GM19328 (cell line): ENCODE data around the gene HPRT1.
"Not testable (repeated sequence)": the region's sequence is repeated elsewhere in the genome, so short reads cannot be mapped to it uniquely, and the experiment has no call there.

ENCODE experiments used
- ATAC-seq: cut with Tn5 transposase; IDR thresholded peaks from one replicate; pipeline ENCODE4 v1.9.1; 2021; ENCODE audit warnings: mild to moderate bottlenecking, moderate library complexity; ENCODE audit not compliant: unreplicated experiment

The HPRT1 gene

DNA sequence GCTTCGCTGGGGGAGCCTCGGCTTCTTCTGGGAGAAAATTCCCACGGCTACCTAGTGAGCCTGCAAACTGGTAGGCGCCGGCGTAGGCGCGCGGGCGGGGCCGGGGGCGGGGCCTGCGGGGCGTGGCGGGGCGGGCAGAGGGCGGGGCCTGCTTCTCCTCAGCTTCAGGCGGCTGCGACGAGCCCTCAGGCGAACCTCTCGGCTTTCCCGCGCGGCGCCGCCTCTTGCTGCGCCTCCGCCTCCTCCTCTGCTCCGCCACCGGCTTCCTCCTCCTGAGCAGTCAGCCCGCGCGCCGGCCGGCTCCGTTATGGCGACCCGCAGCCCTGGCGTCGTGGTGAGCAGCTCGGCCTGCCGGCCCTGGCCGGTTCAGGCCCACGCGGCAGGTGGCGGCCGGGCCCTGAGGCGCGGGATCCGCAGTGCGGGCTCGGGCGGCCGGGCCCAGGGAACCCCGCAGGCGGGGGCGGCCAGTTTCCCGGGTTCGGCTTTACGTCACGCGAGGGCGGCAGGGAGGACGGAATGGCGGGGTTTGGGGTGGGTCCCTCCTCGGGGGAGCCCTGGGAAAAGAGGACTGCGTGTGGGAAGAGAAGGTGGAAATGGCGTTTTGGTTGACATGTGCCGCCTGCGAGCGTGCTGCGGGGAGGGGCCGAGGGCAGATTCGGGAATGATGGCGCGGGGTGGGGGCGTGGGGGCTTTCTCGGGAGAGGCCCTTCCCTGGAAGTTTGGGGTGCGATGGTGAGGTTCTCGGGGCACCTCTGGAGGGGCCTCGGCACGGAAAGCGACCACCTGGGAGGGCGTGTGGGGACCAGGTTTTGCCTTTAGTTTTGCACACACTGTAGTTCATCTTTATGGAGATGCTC is at the start of gene HPRT1:
Gene HPRT1, plus strand, starts transcription at position 161 of the 857 bp plus-strand sequence. Its CDS starts 147 bp downstream, at position 308.
- peak; percentile 88 for ATAC-seq

DNA sequence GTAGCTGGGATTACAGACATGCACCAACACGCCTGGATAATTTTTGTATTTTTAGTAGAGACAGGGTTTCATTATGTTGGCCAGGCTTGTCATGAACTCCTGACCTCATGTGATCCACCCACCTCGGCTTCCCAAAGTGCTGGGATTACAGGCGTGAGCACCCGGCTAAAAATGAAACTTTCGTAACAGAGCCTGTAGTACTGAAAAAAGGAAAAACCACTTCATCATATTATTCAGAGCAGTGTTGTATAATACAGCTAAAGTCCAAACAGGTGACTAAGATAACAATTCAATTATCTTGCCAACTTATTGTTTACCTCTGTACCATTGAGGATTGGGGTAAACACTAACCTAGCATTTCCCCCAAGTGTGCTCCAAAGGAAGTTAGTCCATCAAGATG is 43.9 kb upstream of the HPRT1 start:
- no peak for ATAC-seq

GRCh38 chrX:134418317-134419113 is 41.5 kb upstream of the HPRT1 start:
- no peak for ATAC-seq

- ATAC-seq = no peak
Measured at GRCh38 chrX:134419784-134420183, 40.2 kb upstream of the HPRT1 start.

- ATAC-seq = no peak
Measured at GRCh38 chrX:134423606-134424005, 36.4 kb upstream of the HPRT1 start.

DNA sequence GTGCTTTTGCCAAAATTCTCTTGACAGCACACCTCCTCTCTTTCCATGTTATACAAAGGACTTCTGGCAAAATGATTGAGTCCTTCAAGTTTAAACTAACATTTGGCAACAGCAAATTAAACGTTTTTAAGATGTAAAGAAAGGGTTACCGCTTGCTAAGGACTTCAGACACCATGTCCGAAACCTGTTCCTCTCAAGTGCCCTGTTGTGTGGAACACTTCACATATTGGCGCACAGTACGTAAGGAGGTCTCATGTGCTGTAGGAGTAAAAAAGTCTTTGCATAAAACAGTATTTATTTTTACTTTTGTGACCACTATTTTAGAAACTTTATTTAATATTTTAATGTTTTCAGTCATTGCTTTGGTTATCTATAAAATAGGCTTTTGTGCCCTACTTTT is 33.7 kb upstream of the HPRT1 start:
- ATAC-seq = no peak

GRCh38 chrX:134431894-134432293 is 28.1 kb upstream of the HPRT1 start:
- no peak for ATAC-seq

DNA sequence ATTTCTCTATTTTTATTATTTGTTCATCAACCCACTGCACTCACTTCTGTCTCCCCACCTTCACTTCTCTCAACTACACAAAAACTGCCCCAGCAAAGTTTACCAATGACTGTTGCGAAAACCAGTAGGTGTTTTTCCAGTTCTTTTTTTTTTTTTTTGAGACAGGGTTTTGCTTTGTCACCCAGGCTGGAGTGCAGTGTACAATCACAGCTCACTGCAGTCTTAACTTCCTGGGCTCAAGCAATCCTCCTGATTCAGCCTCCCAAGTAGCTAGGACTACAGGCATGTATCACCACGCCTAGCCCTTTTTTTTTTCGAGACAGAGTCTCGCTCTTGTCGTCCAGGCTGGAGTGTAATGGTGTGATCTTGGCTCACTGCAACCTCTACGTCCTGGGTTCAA is 24.1 kb upstream of the HPRT1 start:
- no peak for ATAC-seq

DNA sequence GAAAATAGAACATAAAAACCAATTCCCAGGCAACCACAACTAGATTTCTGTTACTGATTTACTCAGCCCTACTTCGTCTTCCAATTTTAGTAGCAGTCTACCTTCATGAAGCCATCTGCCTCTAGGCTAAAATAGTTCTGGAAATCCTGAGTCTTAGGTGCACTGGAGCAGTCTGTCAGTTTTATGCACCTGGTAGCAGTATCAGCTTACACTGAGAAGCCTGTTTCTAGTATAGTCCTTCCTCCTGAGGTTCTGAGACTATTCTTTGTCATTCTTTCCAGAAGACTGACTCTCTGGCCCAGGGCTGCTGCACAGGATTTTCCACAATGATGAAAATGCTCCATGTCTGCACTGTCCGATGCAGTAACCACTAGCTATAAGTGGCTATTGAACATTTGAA is 16.9 kb upstream of the HPRT1 start:
- ATAC-seq = no peak

GRCh38 chrX:134443461-134443860 is 16.5 kb upstream of the HPRT1 start:
- no peak for ATAC-seq

GRCh38 chrX:134444681-134445080 is 15.3 kb upstream of the HPRT1 start:
- no peak for ATAC-seq

GRCh38 chrX:134452596-134452995 is 7.4 kb upstream of the HPRT1 start:
- ATAC-seq = no peak

GRCh38 chrX:134453631-134454030 is 6.3 kb upstream of the HPRT1 start:
- no peak for ATAC-seq

GRCh38 chrX:134454506-134454905 is 5.5 kb upstream of the HPRT1 start:
- no peak for ATAC-seq

GRCh38 chrX:134457708-134458107 is 2.3 kb upstream of the HPRT1 start:
- no peak for ATAC-seq

DNA sequence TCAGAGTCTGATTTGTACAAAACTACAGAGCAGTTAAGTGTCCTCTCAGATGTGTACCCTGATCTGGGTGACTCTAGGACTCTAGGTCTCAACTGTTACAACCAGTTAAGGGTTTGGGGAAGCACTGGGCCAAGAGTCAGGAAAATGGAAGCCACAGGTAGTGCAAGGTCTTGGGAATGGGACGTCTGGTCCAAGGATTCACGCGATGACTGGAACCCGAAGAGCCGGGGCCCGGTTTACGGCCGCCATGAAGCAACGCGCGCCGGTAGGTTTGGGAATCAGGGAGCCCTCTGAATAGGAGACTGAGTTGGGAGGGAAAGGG is 321 bp upstream of the HPRT1 start:
- no peak for ATAC-seq

DNA sequence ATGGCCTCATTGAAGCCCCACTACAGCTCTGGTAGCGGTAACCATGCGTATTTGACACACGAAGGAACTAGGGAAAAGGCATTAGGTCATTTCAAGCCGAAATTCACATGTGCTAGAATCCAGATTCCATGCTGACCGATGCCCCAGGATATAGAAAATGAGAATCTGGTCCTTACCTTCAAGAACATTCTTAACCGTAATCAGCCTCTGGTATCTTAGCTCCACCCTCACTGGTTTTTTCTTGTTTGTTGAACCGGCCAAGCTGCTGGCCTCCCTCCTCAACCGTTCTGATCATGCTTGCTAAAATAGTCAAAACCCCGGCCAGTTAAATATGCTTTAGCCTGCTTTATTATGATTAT is 876 bp downstream of the HPRT1 start:
- no peak for ATAC-seq

DNA sequence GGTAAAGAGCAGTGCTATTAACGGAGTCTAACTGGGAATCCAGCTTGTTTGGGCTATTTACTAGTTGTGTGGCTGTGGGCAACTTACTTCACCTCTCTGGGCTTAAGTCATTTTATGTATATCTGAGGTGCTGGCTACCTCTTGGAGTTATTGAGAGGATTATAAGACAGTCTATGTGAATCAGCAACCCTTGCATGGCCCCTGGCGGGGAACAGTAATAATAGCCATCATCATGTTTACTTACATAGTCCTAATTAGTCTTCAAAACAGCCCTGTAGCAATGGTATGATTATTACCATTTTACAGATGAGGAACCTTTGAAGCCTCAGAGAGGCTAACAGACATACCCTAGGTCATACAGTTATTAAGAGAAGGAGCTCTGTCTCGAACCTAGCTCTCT is 1.5 kb downstream of the HPRT1 start:
- no peak for ATAC-seq

DNA sequence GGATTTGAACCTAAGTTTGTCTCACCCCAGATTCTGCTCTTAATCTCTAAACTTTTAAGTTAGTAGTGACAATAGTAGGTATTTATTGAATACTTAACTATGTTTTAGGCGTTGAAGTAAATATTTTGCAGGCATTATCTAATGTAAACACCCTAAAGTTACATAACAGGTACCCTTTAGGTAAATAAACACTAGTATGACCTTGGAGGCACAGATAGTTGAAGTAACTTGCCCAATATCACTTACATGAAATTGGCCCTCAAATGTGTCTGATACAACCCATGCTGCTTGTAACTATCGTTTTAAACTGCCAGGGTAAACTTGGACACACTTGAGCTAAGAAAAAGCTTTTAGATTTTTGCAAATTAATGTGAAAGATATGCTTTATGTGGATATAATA is 3.0 kb downstream of the HPRT1 start:
- ATAC-seq = no peak

- not testable (repeated sequence) for ATAC-seq
Measured at GRCh38 chrX:134464453-134464852, 4.5 kb downstream of the HPRT1 start.

GRCh38 chrX:134469486-134469885 is 9.5 kb downstream of the HPRT1 start:
- no peak for ATAC-seq

DNA sequence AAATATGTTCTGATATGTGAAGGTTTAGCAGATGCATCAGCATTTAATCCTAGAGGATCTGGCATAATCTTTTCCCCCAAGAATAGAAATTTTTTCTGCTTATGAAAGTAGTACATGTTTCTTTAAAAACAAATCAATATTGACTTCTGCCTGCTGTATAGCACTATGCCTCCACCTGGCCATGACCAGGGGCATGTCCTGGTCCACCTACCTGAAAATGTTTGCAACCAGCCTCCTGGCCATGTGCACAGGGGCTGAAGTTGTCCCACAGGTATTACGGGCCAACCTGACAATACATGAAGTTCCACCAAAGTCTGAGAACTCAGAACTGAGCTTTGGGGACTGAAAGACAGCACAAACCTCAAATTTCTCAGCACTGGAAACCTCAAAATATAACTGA is 10.0 kb downstream of the HPRT1 start:
- no peak for ATAC-seq
